Measurements from ENCODE around the gene PTH. TPM values are rescaled to one million over a fixed set of nuclear protein-coding genes. Genes with fewer than 3 reads are reported as not detected.

Gene PTH
- total RNA-seq, 1 experiment from 2014 or later = not detected

- H3K27ac Mint-ChIP-seq (ENCODE audit: unreplicated experiment) = no peak overlapping the region
- H3K9me3 Mint-ChIP-seq (ENCODE audit: low read depth, unreplicated experiment) = no peaks in the 10 kb centered on the region
- no peak for TF ChIP-seq CTCF (IDR thresholded peaks at IDR 0.05; ENCODE audit: unreplicated experiment)
- no TSS peak for BruUV-seq (replicated peaks)
- H3K4me3 Mint-ChIP-seq (ENCODE audit: low read depth, unreplicated experiment) = no peak overlapping the region
- no peak for DNase-seq
- no peaks in the 10 kb centered on the region for H3K4me1 Mint-ChIP-seq (ENCODE audit: low read depth, unreplicated experiment)
- intact Hi-C loops (cut with micrococcal nuclease; ENCODE audit: unreplicated experiment) = no loop called here
- CTCF ChIA-PET = interaction anchor here (0.6 kb wide), 1 partner anchor 170 kb away, joined by 3 read pairs; no protein-coding TSS in a partner anchor
- no peaks in the 10 kb centered on the region for H3K27me3 Mint-ChIP-seq (ENCODE audit: unreplicated experiment)
- H3K36me3 Mint-ChIP-seq (ENCODE audit: insufficient read depth, unreplicated experiment) = no peaks in the 10 kb centered on the region
Measured at GRCh38 chr11:13525257-13525656, 29.5 kb upstream of the PTH start.

GRCh38 chr11:13503393-13503792 lies 7.6 kb upstream of the PTH start:
- Mint-ChIP-seq H3K27ac (ENCODE audit: unreplicated experiment) (no peak overlapping the region), H3K4me3 (ENCODE audit: low read depth, unreplicated experiment) (no peak overlapping the region), H3K27me3 (ENCODE audit: unreplicated experiment) (peaks cover 33% of the 10 kb centered on the region), H3K36me3 (ENCODE audit: insufficient read depth, unreplicated experiment) (no peaks in the 10 kb centered on the region), H3K4me1 (ENCODE audit: low read depth, unreplicated experiment) (no peaks in the 10 kb centered on the region), H3K9me3 (ENCODE audit: low read depth, unreplicated experiment) (no peaks in the 10 kb centered on the region)
- CTCF ChIA-PET = no interaction called here
- intact Hi-C loops (cut with micrococcal nuclease; ENCODE audit: unreplicated experiment) = no loop called here
- no peak for TF ChIP-seq CTCF (IDR thresholded peaks at IDR 0.05; ENCODE audit: unreplicated experiment)
- no TSS peak for BruUV-seq (replicated peaks)
- DNase-seq = no peak

GRCh38 chr11:13502492-13502891 lies 6.7 kb upstream of the PTH start:
- Mint-ChIP-seq H3K4me1 (ENCODE audit: low read depth, unreplicated experiment) (no peaks in the 10 kb centered on the region), H3K4me3 (ENCODE audit: low read depth, unreplicated experiment) (no peak overlapping the region), H3K27me3 (ENCODE audit: unreplicated experiment) (peaks cover 38% of the 10 kb centered on the region), H3K9me3 (ENCODE audit: low read depth, unreplicated experiment) (no peaks in the 10 kb centered on the region), H3K27ac (ENCODE audit: unreplicated experiment) (no peak overlapping the region), H3K36me3 (ENCODE audit: insufficient read depth, unreplicated experiment) (no peaks in the 10 kb centered on the region)
- DNase-seq = no peak
- CTCF ChIA-PET = no interaction called here
- TF ChIP-seq CTCF (IDR thresholded peaks at IDR 0.05; ENCODE audit: unreplicated experiment) = no peak
- BruUV-seq (replicated peaks) = no TSS peak
- intact Hi-C loops (cut with micrococcal nuclease; ENCODE audit: unreplicated experiment) = no loop called here

GRCh38 chr11:13494051-13494450 lies 1.7 kb downstream of the PTH start:
- H3K9me3 Mint-ChIP-seq (ENCODE audit: low read depth, unreplicated experiment) = no peaks in the 10 kb centered on the region
- intact Hi-C loops (cut with micrococcal nuclease; ENCODE audit: unreplicated experiment) = loop anchor here (10.0 kb wide), 1 partner anchor 191 kb away; no protein-coding TSS in a partner anchor
- peaks cover 29% of the 10 kb centered on the region for H3K27me3 Mint-ChIP-seq (ENCODE audit: unreplicated experiment)
- no peak overlapping the region for H3K27ac Mint-ChIP-seq (ENCODE audit: unreplicated experiment)
- DNase-seq = no peak
- no TSS peak for BruUV-seq (replicated peaks)
- H3K4me1 Mint-ChIP-seq (ENCODE audit: low read depth, unreplicated experiment) = no peaks in the 10 kb centered on the region
- no peaks in the 10 kb centered on the region for H3K36me3 Mint-ChIP-seq (ENCODE audit: insufficient read depth, unreplicated experiment)
- CTCF ChIA-PET = no interaction called here
- H3K4me3 Mint-ChIP-seq (ENCODE audit: low read depth, unreplicated experiment) = no peak overlapping the region
- no peak for TF ChIP-seq CTCF (IDR thresholded peaks at IDR 0.05; ENCODE audit: unreplicated experiment)
